Right renal pelvis (tissue), 4 donors: Measurements from ENCODE around the gene WFDC10A. TPM values are rescaled to one million over a fixed set of nuclear protein-coding genes. Genes with fewer than 3 reads are reported as not detected.
"Not testable (repeated sequence)": the region's sequence is repeated elsewhere in the genome, so short reads cannot be mapped to it uniquely, and the experiment has no call there.

ENCODE experiments used
- DNase-seq, 4 donors: peaks; one replicate each; pipeline ENCODE4 v3.0.0-alpha.2; 2013; ENCODE audit warnings: low read depth in 4 of 4, low spot score in 3 of 4, missing footprints in 1 of 4
- polyA plus RNA-seq, 4 donors: library from polyadenylated mRNA; unstranded; fragments of 120-200 nt; gene quantifications; one replicate each; pipeline ENCODE4 v1.2.1, GENCODE V29; 2013; ENCODE audit not compliant: insufficient read length in 4 of 4

Gene WFDC10A
- not detected for polyA plus RNA-seq

GRCh38 chr20:45629496-45630100 lies at the start of gene WFDC10A:
Gene WFDC10A (plus strand): TSS chr20:45629739. CDS start chr20:45629814, 75 bp downstream.
- DNase-seq = no peak

GRCh38 chr20:45581702-45582101 lies 47.8 kb upstream of the WFDC10A start:
- DNase-seq = no peak

GRCh38 chr20:45583502-45583901 lies 46.0 kb upstream of the WFDC10A start:
- no peak for DNase-seq

- not testable (repeated sequence) for DNase-seq
Measured at GRCh38 chr20:45584294-45584693, 45.2 kb upstream of the WFDC10A start.

GRCh38 chr20:45585986-45586385 lies 43.6 kb upstream of the WFDC10A start:
- DNase-seq = not testable (repeated sequence)

GRCh38 chr20:45588800-45589199 lies 40.7 kb upstream of the WFDC10A start:
- DNase-seq = no peak

GRCh38 chr20:45589725-45590124 lies 39.8 kb upstream of the WFDC10A start:
- DNase-seq = no peak

GRCh38 chr20:45592574-45593189 lies 36.9 kb upstream of the WFDC10A start:
- DNase-seq = no peak

- DNase-seq = no peak
Measured at GRCh38 chr20:45593498-45593897, 36.0 kb upstream of the WFDC10A start.

GRCh38 chr20:45595235-45595634 lies 34.3 kb upstream of the WFDC10A start:
- no peak for DNase-seq

- no peak for DNase-seq
Measured at GRCh38 chr20:45607810-45608209, 21.7 kb upstream of the WFDC10A start.

GRCh38 chr20:45611054-45611453 lies 18.5 kb upstream of the WFDC10A start:
- no peak for DNase-seq

GRCh38 chr20:45612314-45612713 lies 17.2 kb upstream of the WFDC10A start:
- no peak for DNase-seq

GRCh38 chr20:45617591-45617990 lies 11.9 kb upstream of the WFDC10A start:
- no peak for DNase-seq

GRCh38 chr20:45621593-45621992 lies 7.9 kb upstream of the WFDC10A start:
- no peak for DNase-seq

- no peak for DNase-seq
Measured at GRCh38 chr20:45626540-45626939, 3.0 kb upstream of the WFDC10A start.

GRCh38 chr20:45630371-45630770 lies 832 bp downstream of the WFDC10A start:
- no peak for DNase-seq

- no peak for DNase-seq
Measured at GRCh38 chr20:45631184-45631583, 1.6 kb downstream of the WFDC10A start, which contains the start of gene WFDC9. Gene WFDC9 (minus strand): TSS chr20:45631284. CDS start chr20:45610181, 21,103 bp downstream.

- no peak for DNase-seq
Measured at GRCh38 chr20:45636513-45636912, 7.0 kb downstream of the WFDC10A start.

- DNase-seq = no peak
Measured at GRCh38 chr20:45639687-45640086, 10.1 kb downstream of the WFDC10A start.

- not testable (repeated sequence) for DNase-seq
Measured at GRCh38 chr20:45641076-45641475, 11.5 kb downstream of the WFDC10A start.

- DNase-seq = not testable (repeated sequence)
Measured at GRCh38 chr20:45645869-45646268, 16.3 kb downstream of the WFDC10A start.
